ENCODE measurements around the gene POLR1A. TPM values are rescaled to one million over a fixed set of nuclear protein-coding genes. Genes with fewer than 3 reads are reported as not detected.

POLR1A gene
- total RNA-seq, 2 donors from 2014 or later = 37.9 to 45.5 TPM

DNA sequence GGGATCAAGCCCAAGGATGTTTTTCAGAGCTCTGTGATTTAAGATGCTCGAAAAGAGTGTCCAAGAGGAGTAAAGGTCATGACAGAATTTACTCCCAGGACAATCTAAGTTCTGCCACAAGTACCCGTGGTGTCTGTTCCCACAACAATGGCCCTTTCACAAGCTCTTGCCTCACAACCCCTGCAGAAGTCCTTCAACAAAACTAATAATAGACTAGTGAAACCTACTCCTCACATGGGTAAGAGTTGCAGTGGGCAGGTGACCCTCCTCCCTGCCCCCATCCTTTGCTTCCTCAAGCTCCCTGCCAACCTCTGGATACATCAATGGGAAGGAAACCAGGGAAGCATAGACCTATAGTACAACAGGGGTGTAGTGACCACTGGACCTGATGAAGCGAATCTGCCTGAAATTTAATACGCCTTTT, 35.3 kb upstream of the POLR1A start:
- Histone ChIP-seq H3K36me3 (ENCODE audit: control insufficient read depth, insufficient read depth, low read length) (peaks cover 93% of the 10 kb centered on the region), H3K27ac (ENCODE audit: low read depth, low read length) (no peak overlapping the region), H3K4me3 (ENCODE audit: low read length) (no peak overlapping the region), H3K4me1 (ENCODE audit: control insufficient read depth, insufficient read depth, low read length) (peaks cover 4% of the 10 kb centered on the region), H3K9me3 (ENCODE audit: control insufficient read depth, low read length) (no peaks in the 10 kb centered on the region), H3K27me3 (ENCODE audit: control insufficient read depth, insufficient read depth, low read length, poor library complexity, severe bottlenecking) (no peaks in the 10 kb centered on the region), H3K9ac (ENCODE audit: extremely low read depth, low read length, poor library complexity, severe bottlenecking) (no peak overlapping the region)
- TF ChIP-seq, protein P1, sequence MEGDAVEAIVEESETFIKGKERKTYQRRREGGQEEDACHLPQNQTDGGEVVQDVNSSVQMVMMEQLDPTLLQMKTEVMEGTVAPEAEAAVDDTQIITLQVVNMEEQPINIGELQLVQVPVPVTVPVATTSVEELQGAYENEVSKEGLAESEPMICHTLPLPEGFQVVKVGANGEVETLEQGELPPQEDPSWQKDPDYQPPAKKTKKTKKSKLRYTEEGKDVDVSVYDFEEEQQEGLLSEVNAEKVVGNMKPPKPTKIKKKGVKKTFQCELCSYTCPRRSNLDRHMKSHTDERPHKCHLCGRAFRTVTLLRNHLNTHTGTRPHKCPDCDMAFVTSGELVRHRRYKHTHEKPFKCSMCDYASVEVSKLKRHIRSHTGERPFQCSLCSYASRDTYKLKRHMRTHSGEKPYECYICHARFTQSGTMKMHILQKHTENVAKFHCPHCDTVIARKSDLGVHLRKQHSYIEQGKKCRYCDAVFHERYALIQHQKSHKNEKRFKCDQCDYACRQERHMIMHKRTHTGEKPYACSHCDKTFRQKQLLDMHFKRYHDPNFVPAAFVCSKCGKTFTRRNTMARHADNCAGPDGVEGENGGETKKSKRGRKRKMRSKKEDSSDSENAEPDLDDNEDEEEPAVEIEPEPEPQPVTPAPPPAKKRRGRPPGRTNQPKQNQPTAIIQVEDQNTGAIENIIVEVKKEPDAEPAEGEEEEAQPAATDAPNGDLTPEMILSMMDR (conservative IDR thresholded peaks at IDR 0.05) = no peak
- peaks cover 78% of the 10 kb centered on the region for H3K36me3 Mint-ChIP-seq (ENCODE audit: low read depth)
- peak overlapping the region; percentile 23 for H3K27ac Mint-ChIP-seq
- no peak overlapping the region for H3K4me3 Mint-ChIP-seq
- H3K27me3 Mint-ChIP-seq (ENCODE audit: insufficient read depth) = no peaks in the 10 kb centered on the region
- H3K9me3 Mint-ChIP-seq = no peaks in the 10 kb centered on the region
- no peaks in the 10 kb centered on the region for H3K4me1 Mint-ChIP-seq
- WGBS, 2 experiments (ENCODE audit: insufficient coverage in 1 of 2, insufficient read length in 1 of 2) = 92 to 96% methylated on average over 3 to 4 of the region's 4 CpGs
- DNase-seq = no peak

DNA sequence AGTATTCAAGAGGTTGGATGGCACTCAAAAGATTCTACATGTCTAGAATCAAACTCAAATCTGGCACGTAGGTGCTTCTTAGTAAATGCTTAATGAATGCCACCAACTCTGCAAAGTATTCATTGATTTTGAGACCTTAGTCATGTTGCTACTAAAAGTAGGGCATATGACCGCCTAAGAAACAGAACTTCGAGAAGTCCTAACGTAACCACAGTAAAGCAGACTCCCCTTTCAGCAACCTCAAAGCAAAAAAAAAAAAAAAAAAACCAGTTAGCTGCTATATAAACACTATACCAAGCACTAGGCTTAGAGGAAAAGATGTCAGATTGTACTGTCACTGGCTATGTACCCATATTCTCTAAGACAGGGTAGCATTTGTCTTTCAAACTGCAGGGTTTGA, 34.3 kb upstream of the POLR1A start:
- no peak overlapping the region for H3K9ac ChIP-seq (ENCODE audit: extremely low read depth, low read length, poor library complexity, severe bottlenecking)

DNA sequence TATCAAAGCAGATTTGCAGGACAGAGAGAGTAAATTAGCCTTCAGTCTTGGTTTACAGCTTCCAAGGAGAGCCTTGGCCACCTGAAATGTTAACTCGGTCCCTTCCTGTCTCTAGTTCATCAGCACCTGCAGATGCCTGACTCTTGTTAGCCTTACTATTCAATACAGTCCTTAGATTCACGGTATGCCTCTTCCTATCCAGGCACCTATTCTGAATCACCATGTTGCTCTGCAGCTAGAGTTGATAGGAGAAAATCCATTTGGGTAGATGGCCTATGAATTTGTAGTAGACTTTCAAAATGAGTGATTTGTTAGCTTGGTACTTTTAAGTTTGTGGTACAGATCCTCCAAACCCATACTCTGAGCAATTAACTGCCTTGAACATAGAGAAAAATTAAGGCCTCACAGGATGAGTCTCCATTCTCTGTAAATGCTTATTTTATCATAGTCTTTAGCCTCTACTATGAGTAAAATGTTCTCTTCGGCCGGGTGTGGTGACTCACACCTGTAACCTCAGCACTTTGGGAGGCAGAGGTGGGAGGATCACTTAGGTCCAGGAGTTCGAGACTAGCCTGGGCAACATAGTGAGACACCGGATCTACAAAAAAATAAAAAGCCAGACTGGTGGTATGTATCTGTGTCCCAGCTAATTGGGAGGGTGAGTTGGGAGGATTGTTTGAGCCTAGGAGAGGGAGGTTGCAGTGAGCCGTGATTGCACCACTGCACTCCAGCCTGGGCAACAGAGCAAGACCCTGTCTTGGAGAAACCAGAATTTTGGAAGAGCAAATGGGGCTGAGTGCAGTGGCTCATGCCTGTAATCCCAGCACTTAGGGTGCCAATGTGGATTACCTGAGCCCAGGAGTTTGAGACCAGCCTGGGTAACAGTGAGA, 33.3 kb upstream of the POLR1A start:
- no peaks in the 10 kb centered on the region for H3K9me3 ChIP-seq (ENCODE audit: control insufficient read depth, low read length)
- H3K36me3 ChIP-seq (ENCODE audit: control insufficient read depth, insufficient read depth, low read length) = peaks cover 93% of the 10 kb centered on the region
- peaks cover 85% of the 10 kb centered on the region for H3K36me3 Mint-ChIP-seq (ENCODE audit: low read depth)
- H3K9ac ChIP-seq (ENCODE audit: extremely low read depth, low read length, poor library complexity, severe bottlenecking) = no peak overlapping the region
- no peak for DNase-seq
- TF ChIP-seq, protein P1 (conservative IDR thresholded peaks at IDR 0.05) = no peak
- H3K27ac ChIP-seq (ENCODE audit: low read depth, low read length) = no peak overlapping the region
- H3K4me1 ChIP-seq (ENCODE audit: control insufficient read depth, insufficient read depth, low read length) = peaks cover 4% of the 10 kb centered on the region
- no peaks in the 10 kb centered on the region for H3K4me1 Mint-ChIP-seq
- no peak overlapping the region for H3K4me3 Mint-ChIP-seq
- no peak overlapping the region for H3K27ac Mint-ChIP-seq
- no peak overlapping the region for H3K4me3 ChIP-seq (ENCODE audit: low read length)
- 93 to 97% methylated on average over 6 to 7 of the region's 7 CpGs for WGBS, 2 experiments (ENCODE audit: insufficient coverage in 1 of 2, insufficient read length in 1 of 2)
- no peaks in the 10 kb centered on the region for H3K27me3 ChIP-seq (ENCODE audit: control insufficient read depth, insufficient read depth, low read length, poor library complexity, severe bottlenecking)
- no peaks in the 10 kb centered on the region for H3K27me3 Mint-ChIP-seq (ENCODE audit: insufficient read depth)
- no peaks in the 10 kb centered on the region for H3K9me3 Mint-ChIP-seq

More for the DNA sequence above, 34.3 kb upstream of the POLR1A start:
- peaks cover 84% of the 10 kb centered on the region for H3K36me3 Mint-ChIP-seq (ENCODE audit: low read depth)
- H3K27me3 ChIP-seq (ENCODE audit: control insufficient read depth, insufficient read depth, low read length, poor library complexity, severe bottlenecking) = no peaks in the 10 kb centered on the region
- 91 to 100% methylated on average over 3 to 4 of the region's 4 CpGs for WGBS, 2 experiments (ENCODE audit: insufficient coverage in 1 of 2, insufficient read length in 1 of 2)
- no peak overlapping the region for H3K4me3 Mint-ChIP-seq
- H3K36me3 ChIP-seq (ENCODE audit: control insufficient read depth, insufficient read depth, low read length) = peaks cover 93% of the 10 kb centered on the region
- H3K9me3 ChIP-seq (ENCODE audit: control insufficient read depth, low read length) = no peaks in the 10 kb centered on the region
- peaks cover 4% of the 10 kb centered on the region for H3K4me1 ChIP-seq (ENCODE audit: control insufficient read depth, insufficient read depth, low read length)
- TF ChIP-seq, protein P1 (conservative IDR thresholded peaks at IDR 0.05) = no peak
- H3K27ac Mint-ChIP-seq = no peak overlapping the region
- no peaks in the 10 kb centered on the region for H3K27me3 Mint-ChIP-seq (ENCODE audit: insufficient read depth)
- H3K4me1 Mint-ChIP-seq = no peaks in the 10 kb centered on the region
- no peak overlapping the region for H3K27ac ChIP-seq (ENCODE audit: low read depth, low read length)
- DNase-seq = no peak
- H3K9me3 Mint-ChIP-seq = no peaks in the 10 kb centered on the region
- H3K4me3 ChIP-seq (ENCODE audit: low read length) = no peak overlapping the region

Data from endodermal cell (in vitro differentiated cells).